Measurements from ENCODE around the gene AP1B1. TPM values are rescaled to one million over a fixed set of nuclear protein-coding genes. Genes with fewer than 3 reads are reported as not detected.

Gene AP1B1
- total and polyA plus RNA-seq, 2 of the 13 experiments (the other 11 are each of a cell fraction or from before 2014, with no cell fraction given) = 26.6 to 29.7 TPM

GRCh38 chr22:29394931-29395581, 6.7 kb upstream of the AP1B1 start (continued):
- TF ChIP-seq TIGD3 (CRISPR knock-in tag; IDR thresholded peaks at IDR 0.05; ENCODE audit: borderline replicate concordance) (no peak), ZEB1 (IDR thresholded peaks at IDR 0.05; ENCODE audit: insufficient replicate concordance, low read depth) (no peak), IKZF1 (IDR thresholded peaks at IDR 0.05) (no peak), MATR3 (CRISPR knock-in tag; IDR thresholded peaks at IDR 0.05) (no peak), TFDP2 (CRISPR knock-in tag; IDR thresholded peaks at IDR 0.05) (no peak), NCOA2 (CRISPR knock-in tag; IDR thresholded peaks at IDR 0.05) (no peak), ZNF580 (CRISPR knock-in tag; IDR thresholded peaks at IDR 0.05; ENCODE audit: borderline replicate concordance, low read depth) (peak; percentile 38; the same call in 1 of the 2 replicates), ZXDC (CRISPR knock-in tag; IDR thresholded peaks at IDR 0.05) (no peak), HNF4G (IDR thresholded peaks at IDR 0.05; ENCODE audit: borderline replicate concordance, low read depth, low read length) (peak; percentile 85), HNF4G (CRISPR knock-in tag; IDR thresholded peaks at IDR 0.05; ENCODE audit: borderline replicate concordance, low read depth) (0 out of 2 replicates have a peak, but pooled peaks have one; percentile 41), ZKSCAN5 (CRISPR knock-in tag; IDR thresholded peaks at IDR 0.05) (no peak), MTA3 (CRISPR knock-in tag; IDR thresholded peaks at IDR 0.05) (no peak), KDM3A (CRISPR knock-in tag; IDR thresholded peaks at IDR 0.05; ENCODE audit: low read depth) (0 out of 2 replicates have a peak, but pooled peaks have one; percentile 34), ZBTB7A (CRISPR knock-in tag; IDR thresholded peaks at IDR 0.05) (no peak), IRF2 (CRISPR knock-in tag; IDR thresholded peaks at IDR 0.05) (0 out of 2 replicates have a peak, but pooled peaks have one; percentile 29), SAP130 (CRISPR knock-in tag; IDR thresholded peaks at IDR 0.05; ENCODE audit: low read depth) (peak; percentile 41; the same call in 1 of the 2 replicates), ZMYM2 (CRISPR knock-in tag; IDR thresholded peaks at IDR 0.05) (no peak), RBAK (CRISPR knock-in tag; IDR thresholded peaks at IDR 0.05) (no peak)
- TF ChIP-seq, protein P1, sequence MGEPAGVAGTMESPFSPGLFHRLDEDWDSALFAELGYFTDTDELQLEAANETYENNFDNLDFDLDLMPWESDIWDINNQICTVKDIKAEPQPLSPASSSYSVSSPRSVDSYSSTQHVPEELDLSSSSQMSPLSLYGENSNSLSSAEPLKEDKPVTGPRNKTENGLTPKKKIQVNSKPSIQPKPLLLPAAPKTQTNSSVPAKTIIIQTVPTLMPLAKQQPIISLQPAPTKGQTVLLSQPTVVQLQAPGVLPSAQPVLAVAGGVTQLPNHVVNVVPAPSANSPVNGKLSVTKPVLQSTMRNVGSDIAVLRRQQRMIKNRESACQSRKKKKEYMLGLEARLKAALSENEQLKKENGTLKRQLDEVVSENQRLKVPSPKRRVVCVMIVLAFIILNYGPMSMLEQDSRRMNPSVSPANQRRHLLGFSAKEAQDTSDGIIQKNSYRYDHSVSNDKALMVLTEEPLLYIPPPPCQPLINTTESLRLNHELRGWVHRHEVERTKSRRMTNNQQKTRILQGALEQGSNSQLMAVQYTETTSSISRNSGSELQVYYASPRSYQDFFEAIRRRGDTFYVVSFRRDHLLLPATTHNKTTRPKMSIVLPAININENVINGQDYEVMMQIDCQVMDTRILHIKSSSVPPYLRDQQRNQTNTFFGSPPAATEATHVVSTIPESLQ (CRISPR knock-in tag; conservative IDR thresholded peaks at IDR 0.05) = no peak
- TF ChIP-seq, protein P2, sequence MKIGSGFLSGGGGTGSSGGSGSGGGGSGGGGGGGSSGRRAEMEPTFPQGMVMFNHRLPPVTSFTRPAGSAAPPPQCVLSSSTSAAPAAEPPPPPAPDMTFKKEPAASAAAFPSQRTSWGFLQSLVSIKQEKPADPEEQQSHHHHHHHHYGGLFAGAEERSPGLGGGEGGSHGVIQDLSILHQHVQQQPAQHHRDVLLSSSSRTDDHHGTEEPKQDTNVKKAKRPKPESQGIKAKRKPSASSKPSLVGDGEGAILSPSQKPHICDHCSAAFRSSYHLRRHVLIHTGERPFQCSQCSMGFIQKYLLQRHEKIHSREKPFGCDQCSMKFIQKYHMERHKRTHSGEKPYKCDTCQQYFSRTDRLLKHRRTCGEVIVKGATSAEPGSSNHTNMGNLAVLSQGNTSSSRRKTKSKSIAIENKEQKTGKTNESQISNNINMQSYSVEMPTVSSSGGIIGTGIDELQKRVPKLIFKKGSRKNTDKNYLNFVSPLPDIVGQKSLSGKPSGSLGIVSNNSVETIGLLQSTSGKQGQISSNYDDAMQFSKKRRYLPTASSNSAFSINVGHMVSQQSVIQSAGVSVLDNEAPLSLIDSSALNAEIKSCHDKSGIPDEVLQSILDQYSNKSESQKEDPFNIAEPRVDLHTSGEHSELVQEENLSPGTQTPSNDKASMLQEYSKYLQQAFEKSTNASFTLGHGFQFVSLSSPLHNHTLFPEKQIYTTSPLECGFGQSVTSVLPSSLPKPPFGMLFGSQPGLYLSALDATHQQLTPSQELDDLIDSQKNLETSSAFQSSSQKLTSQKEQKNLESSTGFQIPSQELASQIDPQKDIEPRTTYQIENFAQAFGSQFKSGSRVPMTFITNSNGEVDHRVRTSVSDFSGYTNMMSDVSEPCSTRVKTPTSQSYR (CRISPR knock-in tag; IDR thresholded peaks at IDR 0.05; ENCODE audit: borderline replicate concordance) = no peak

All from HepG2 (cell line).